DMS79 (cell line): Measurements from ENCODE around the gene NAP1L5.
A peak's percentile ranks its signal among the peaks of the same experiment; 100 is the strongest.

Source experiments
- DNase-seq: peaks from one replicate; lab custom pipeline; 2025; lab: John Stamatoyannopoulos, UW

The NAP1L5 gene

GRCh38 chr4:88697588-88698329, at the start of gene NAP1L5:
Gene NAP1L5, minus strand, starts transcription at chr4:88697829. Its CDS starts 75 bp downstream, at chr4:88697754.
- no peak for DNase-seq

- no peak for DNase-seq
Observed at GRCh38 chr4:88747351-88747750, 49.7 kb upstream of the NAP1L5 start.

DNA sequence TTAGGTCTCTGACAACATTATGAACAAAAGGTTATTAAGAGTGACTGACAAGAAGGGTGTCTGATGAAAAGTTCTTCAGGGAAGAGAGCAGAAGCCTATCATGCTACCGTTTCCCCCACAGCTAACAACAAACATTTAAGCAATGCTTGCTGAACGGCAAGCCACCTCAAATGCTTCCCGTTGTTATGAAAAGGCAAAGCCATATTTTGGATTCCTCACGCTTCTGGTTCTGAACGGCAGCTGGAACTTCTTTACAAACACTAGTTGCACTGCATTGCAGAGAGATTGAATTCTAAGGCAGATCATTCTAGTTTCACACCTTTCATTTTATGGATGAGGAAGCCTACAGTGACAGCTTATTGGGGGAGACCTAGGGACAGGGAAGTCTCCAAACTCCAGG, 48.6 kb upstream of the NAP1L5 start:
- DNase-seq = no peak

DNA sequence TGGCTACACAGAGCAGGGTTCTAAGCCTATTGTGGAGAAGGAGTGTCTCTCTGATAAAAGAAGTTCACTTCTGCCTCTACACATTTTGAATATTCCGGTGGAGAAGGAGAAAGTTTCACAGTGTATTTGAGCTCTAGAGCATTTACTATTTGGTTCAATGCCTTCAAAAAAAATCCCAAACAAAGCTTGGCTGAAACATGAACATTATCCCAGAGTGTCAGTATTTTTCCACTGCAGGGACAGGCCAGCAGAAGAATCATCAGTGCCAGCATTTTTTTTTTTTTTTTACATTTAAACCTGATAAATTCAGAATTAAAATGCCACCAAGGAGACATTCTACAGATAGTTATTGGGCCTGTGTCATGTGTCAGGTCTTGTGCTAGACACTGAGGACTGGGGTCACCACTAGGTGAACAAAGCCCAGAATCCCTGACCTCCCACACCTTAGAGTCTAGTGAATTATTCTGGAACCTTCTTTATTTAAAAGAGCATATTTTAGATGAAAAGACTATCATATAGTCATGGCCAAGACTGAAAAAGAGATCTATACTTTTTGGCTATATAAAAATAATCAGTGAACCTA, 48.0 kb upstream of the NAP1L5 start:
- no peak for DNase-seq

DNA sequence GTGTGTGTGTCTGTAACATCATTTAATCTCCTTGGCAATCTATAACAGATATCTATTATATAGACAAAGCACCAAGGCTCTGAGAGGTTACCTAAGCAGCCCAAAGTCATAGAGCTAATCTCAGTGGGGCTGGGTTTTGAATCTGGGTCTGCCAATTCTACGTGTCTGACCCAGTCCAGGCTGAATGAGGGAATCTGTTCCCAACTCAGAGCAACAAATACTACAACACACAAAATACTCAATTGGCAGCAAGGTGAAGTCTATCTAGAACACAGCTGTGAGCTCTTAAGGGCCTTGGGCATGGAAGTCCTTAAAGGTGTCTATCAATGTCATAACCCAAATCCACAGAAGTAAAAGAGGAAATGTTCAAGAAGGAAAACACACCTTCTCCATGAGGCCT, 47.5 kb upstream of the NAP1L5 start:
- DNase-seq = no peak

GRCh38 chr4:88744609-88745008, 47.0 kb upstream of the NAP1L5 start:
- DNase-seq = peak; percentile 7

DNA sequence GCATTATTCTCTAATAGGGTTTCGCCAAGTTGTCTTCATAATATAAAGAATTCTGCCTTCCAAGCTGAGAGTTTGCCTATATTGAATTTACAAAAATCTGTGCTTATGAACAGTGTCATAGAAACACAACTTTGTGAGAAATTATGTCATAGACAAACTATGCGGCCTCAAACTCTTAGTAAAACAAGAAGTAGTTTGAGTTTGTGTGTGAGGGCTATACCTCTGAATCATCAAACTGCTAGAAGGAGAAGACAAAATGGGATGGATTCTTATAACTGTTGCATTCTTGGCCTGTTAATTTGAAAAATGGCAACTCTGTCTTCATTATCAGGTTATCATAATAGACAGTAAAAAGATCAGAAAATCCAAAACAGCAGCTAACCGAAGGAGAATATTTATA, 46.1 kb upstream of the NAP1L5 start:
- no peak for DNase-seq

GRCh38 chr4:88742561-88742960, 44.9 kb upstream of the NAP1L5 start:
- no peak for DNase-seq

DNA sequence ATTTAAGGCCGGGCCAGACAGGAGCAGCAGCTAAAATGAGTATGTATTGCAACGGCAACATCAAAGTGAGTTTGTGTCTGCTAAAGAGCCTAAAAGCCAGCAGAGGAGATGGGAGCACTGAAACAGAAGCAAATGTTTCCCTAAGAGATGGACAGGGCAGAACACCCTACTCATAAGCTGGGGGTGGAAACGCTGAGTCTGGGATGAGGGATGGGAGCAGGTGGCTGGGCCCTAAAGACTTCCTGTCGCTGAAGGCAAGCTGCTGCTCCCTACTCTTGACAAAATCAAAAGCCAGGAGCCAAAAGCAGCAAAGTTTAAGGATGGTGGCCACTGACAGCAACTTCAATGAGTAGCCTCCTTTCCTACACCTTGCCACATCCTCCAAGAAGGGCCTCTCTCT, 40.6 kb upstream of the NAP1L5 start:
- DNase-seq = no peak

GRCh38 chr4:88737307-88737941, 39.8 kb upstream of the NAP1L5 start:
- DNase-seq = peak; percentile 85

DNA sequence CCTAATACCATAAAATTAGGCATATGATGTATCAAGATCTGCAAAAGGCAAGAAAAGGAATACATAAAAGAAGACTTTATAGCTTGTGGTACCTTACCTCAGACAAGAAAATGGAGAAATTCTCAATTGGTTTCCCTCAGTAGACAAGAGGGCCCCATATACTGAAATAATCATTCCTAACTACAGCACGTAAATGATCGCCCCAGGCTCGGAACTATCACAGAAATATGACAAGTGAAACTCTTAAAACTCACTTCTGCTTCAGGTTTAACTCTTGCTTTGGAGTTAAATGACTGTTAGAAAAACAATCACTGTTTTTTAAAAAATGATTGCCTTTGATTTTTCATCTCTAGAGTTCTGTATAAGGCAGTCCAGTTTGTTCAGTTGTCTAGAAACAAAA, 38.6 kb upstream of the NAP1L5 start:
- no peak for DNase-seq

GRCh38 chr4:88735564-88735963, 37.9 kb upstream of the NAP1L5 start:
- no peak for DNase-seq

GRCh38 chr4:88734403-88734949, 36.8 kb upstream of the NAP1L5 start:
- DNase-seq = no peak

GRCh38 chr4:88732714-88733368, 35.2 kb upstream of the NAP1L5 start:
- DNase-seq = no peak

GRCh38 chr4:88731381-88731780, 33.8 kb upstream of the NAP1L5 start:
- no peak for DNase-seq

DNA sequence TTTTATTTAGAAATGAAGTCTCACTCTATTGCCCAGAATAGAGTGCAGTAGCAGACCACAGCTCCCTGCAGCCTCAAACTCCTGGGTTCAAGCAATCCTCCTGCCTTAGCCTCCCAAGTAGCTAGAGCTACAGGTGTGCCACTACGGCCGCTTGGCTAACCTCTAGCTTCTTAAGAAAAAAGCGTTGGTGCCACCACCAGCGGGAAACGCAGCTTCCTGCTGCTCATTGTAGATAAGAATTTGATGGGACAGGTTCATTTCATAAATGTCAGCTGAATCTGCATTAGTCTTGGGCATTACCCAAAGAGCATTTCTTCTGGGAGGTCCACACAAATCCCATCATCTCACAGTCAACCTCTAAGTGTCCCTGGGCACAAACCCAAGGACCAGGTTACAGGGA, 33.2 kb upstream of the NAP1L5 start:
- DNase-seq = no peak

DNA sequence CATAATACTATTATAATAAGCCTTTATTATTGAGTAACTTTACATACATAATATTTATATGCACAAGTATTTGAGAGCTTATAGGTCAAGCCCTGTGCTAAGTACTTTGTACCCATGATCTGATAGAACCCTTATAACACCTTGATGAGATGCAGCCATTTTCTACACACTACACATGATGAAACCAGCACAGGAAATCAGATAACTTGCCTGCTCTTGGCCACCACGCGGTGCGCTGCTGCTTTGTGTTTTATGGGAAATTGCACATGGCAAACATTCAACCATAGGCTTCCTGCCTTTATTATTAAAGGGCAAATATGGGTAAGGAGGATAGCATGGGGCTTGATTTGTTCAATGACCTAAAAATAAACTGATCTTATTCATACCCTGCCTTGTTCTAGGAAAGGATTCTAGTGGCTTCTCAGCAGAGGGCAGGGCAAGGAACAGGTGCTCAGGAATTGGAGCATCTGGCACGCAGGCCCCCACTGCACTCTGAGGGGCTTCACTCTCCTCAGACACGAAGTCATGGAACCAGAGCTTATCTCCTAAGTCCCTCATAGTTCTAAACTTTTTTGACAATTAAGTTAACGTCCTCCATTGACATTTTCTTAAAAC, 31.6 kb upstream of the NAP1L5 start:
- no peak for DNase-seq

- DNase-seq = no peak
Observed at GRCh38 chr4:88728146-88728545, 30.5 kb upstream of the NAP1L5 start.

GRCh38 chr4:88725986-88726385, 28.4 kb upstream of the NAP1L5 start:
- DNase-seq = no peak

DNA sequence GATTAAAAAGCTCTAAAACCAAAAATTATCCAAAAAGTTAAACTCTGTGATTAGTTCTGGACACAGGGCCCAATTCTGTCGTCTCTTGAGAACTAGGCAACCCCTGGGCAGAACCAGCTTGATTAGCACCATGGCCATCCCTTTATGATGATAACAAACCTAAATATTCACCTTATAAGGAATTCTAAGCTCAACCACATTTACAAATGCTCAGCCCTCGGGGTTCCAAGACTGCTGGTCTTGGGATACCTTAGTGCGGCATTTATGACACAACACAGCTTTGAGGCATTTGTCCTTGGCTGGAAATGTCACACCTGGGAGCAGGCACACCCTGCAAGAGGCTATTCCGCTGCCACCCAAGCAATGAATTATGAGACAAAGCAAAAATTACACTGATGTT, 27.5 kb upstream of the NAP1L5 start:
- DNase-seq = no peak

DNA sequence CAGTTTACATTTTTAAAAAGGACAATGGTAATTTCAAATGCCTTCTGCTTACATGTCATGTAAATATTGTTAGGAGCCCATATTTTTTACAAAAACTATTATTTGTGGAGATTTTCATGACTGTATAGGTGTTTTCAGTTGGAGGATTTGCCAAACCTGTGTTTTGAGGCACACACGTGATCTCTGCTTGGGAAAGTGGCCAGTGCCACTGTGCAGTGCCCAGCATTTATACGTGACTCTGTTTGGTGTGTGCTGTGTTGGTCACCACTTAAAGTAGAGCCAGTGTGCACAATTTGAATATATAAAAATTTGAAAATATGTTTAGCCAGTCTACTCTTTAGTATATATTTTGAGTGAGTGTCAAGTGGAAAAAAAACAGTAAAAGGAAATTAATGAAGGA, 26.8 kb upstream of the NAP1L5 start:
- DNase-seq = no peak

DNA sequence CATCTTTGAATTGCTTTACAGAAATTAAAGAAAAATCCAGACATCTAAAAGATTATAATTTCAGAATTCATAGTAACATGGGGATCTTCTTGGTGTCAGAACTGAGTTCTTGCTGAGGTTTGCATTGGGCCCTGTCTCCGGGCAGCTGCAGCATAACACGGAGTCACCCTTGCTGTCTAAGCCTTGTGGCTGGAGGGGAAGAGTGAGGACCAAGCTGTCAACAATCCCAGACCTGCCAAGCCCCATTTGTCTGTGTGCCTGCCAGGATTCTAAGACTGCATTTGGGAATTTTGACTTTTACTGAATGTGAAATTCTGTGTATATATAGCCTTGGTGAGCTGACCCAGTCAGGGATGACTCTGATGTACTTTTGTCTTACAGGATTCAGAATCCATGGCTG, 25.2 kb upstream of the NAP1L5 start:
- no peak for DNase-seq
